ENCODE data around the gene RPS27. TPM values are rescaled to one million over a fixed set of nuclear protein-coding genes. Genes with fewer than 3 reads are reported as not detected.

The RPS27 gene
- polyA plus RNA-seq, 1 of the 3 experiments (the other 2 are of a cell fraction), result 7,060 TPM

GRCh38 chr1:153968000-153968363 is 22.6 kb upstream of the RPS27 start:
- Histone ChIP-seq H3K79me2 (ENCODE audit: insufficient read depth) (peaks cover 29% of the 10 kb centered on the region), H3K9me3 (no peaks in the 10 kb centered on the region), H3K27me3 (ENCODE audit: insufficient read depth) (no peaks in the 10 kb centered on the region), H3K9me2 (no peaks in the 10 kb centered on the region), H3K4me3 (ENCODE audit: low read depth in 2 of 2, low read length in 1 of 2) (peak overlapping the region; percentile 61 to 85), H3K9ac (peak overlapping the region; percentile 74; the same call in 1 of the 2 replicates), H4K20me1 (ENCODE audit: insufficient read depth) (no peaks in the 10 kb centered on the region), H3K4me1 (ENCODE audit: control insufficient read depth in 1 of 2, insufficient read depth in 2 of 2, low read depth in 1 of 2, low read length in 1 of 2) (peaks cover 0 to 22% of the 10 kb centered on the region in 2 experiments; a peak in 2 of 4 replicates), H3K4me2 (peak overlapping the region; percentile 95), H2AFZ (ENCODE audit: low read depth) (peak overlapping the region; percentile 82), H3F3A (replicated peaks; ENCODE audit: insufficient read depth) (peaks cover 14% of the 10 kb centered on the region), H3K27ac (ENCODE audit: low read depth in 2 of 2, low read length in 1 of 2) (peak overlapping the region; percentile 77 to 87; a peak in 3 of 4 replicates), H3K36me3 (replicated peaks in 1 of 2; ENCODE audit: control insufficient read depth in 1 of 2, insufficient read depth in 2 of 2, low read length in 1 of 2) (peaks cover 0 to under 1% of the 10 kb centered on the region in 2 experiments)
- ChIA-PET CTCF (interaction anchor here (0.6 to 7.0 kb wide), 16 partner anchors 10 to 174 kb away, joined by 3 to 44 read pairs (median 4); partner anchors contain the start of genes DENND4B, GATAD2B, JTB and RAB13), POLR2A (interaction anchor here (0.6 to 3.6 kb wide), 15 partner anchors 9 to 554 kb away, joined by 3 to 69 read pairs (median 6); partner anchors contain the start of genes CRTC2, DENND4B, JTB and RAB13)
- peak; percentile 29 for DNase-seq
- TF ChIP-seq MXI1 (IDR thresholded peaks at IDR 0.05; ENCODE audit: low read depth, low read length) (no peak), RCOR1 (IDR thresholded peaks at IDR 0.05; ENCODE audit: low read length) (no peak), TEAD4 (IDR thresholded peaks at IDR 0.05; ENCODE audit: borderline replicate concordance, insufficient read depth) (no peak), FOSL2 (IDR thresholded peaks at IDR 0.05; ENCODE audit: borderline replicate concordance, low read depth) (no peak), MAX (IDR thresholded peaks at IDR 0.05; ENCODE audit: low read depth) (no peak), POLR2AphosphoS5 (IDR thresholded peaks at IDR 0.05; ENCODE audit: low read depth, low read length) (no peak), GABPA (IDR thresholded peaks at IDR 0.05; ENCODE audit: low read depth) (no peak), FOXM1 (IDR thresholded peaks at IDR 0.05; ENCODE audit: low read depth) (no peak), CHD2 (IDR thresholded peaks at IDR 0.05; ENCODE audit: low read length, partially characterized antibody) (no peak), EP300 (IDR thresholded peaks at IDR 0.05; ENCODE audit: borderline replicate concordance in 1 of 2, low read depth in 1 of 2, low read length in 1 of 2) (no peak), NFIC (IDR thresholded peaks at IDR 0.05; ENCODE audit: borderline replicate concordance) (no peak), JUND (IDR thresholded peaks at IDR 0.05) (no peak), RXRA (IDR thresholded peaks at IDR 0.05; ENCODE audit: borderline replicate concordance, low read depth) (no peak), RFX5 (IDR thresholded peaks at IDR 0.05; ENCODE audit: low read length) (no peak), EZH2phosphoT487 (IDR thresholded peaks at IDR 0.05; ENCODE audit: borderline replicate concordance, low read depth) (no peak)
- TF ChIP-seq, protein P1, sequence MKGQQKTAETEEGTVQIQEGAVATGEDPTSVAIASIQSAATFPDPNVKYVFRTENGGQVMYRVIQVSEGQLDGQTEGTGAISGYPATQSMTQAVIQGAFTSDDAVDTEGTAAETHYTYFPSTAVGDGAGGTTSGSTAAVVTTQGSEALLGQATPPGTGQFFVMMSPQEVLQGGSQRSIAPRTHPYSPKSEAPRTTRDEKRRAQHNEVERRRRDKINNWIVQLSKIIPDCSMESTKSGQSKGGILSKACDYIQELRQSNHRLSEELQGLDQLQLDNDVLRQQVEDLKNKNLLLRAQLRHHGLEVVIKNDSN (IDR thresholded peaks at IDR 0.05; ENCODE audit: borderline replicate concordance, low read depth), result no peak
- TF ChIP-seq, protein P2, sequence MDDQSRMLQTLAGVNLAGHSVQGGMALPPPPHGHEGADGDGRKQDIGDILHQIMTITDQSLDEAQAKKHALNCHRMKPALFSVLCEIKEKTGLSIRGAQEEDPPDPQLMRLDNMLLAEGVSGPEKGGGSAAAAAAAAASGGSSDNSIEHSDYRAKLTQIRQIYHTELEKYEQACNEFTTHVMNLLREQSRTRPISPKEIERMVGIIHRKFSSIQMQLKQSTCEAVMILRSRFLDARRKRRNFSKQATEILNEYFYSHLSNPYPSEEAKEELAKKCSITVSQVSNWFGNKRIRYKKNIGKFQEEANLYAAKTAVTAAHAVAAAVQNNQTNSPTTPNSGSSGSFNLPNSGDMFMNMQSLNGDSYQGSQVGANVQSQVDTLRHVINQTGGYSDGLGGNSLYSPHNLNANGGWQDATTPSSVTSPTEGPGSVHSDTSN (IDR thresholded peaks at IDR 0.05), result no peak
- TF ChIP-seq, protein P3, sequence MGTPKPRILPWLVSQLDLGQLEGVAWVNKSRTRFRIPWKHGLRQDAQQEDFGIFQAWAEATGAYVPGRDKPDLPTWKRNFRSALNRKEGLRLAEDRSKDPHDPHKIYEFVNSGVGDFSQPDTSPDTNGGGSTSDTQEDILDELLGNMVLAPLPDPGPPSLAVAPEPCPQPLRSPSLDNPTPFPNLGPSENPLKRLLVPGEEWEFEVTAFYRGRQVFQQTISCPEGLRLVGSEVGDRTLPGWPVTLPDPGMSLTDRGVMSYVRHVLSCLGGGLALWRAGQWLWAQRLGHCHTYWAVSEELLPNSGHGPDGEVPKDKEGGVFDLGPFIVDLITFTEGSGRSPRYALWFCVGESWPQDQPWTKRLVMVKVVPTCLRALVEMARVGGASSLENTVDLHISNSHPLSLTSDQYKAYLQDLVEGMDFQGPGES (IDR thresholded peaks at IDR 0.05; ENCODE audit: low read depth, low read length), result no peak
- WGBS (ENCODE audit: low lambda C conversion rate), result under 1% methylated on average over 8 of the region's 8 CpGs
